Spleen (tissue), 3 donors: ENCODE data around the gene SLC7A4.

ENCODE experiments used
- POLR2A ChIP-seq, 3 donors: fragments of 450-650 bp; IDR thresholded peaks; one replicate each; pipeline ENCODE4 v1.5.1; 2017; ENCODE audit warnings: antibody characterized with exemption in 3 of 3, mild to moderate bottlenecking in 1 of 3
- POLR2AphosphoS5 ChIP-seq, 3 donors: sonication (generic); formaldehyde crosslinking; IDR thresholded peaks; one replicate each; pipeline ENCODE4 v1.5.1; 2017; ENCODE audit warnings: antibody characterized with exemption in 3 of 3

- TF ChIP-seq POLR2AphosphoS5 (IDR thresholded peaks at IDR 0.05) (no peak), POLR2A (IDR thresholded peaks at IDR 0.05) (no peak)
Measured at GRCh38 chr22:21038405-21038804, 6.0 kb upstream of the SLC7A4 start.
